ENCODE measurements around the gene C2CD4C.
"Not testable (repeated sequence)": the region's sequence is repeated elsewhere in the genome, so short reads cannot be mapped to it uniquely, and the experiment has no call there.

Gene C2CD4C

DNA sequence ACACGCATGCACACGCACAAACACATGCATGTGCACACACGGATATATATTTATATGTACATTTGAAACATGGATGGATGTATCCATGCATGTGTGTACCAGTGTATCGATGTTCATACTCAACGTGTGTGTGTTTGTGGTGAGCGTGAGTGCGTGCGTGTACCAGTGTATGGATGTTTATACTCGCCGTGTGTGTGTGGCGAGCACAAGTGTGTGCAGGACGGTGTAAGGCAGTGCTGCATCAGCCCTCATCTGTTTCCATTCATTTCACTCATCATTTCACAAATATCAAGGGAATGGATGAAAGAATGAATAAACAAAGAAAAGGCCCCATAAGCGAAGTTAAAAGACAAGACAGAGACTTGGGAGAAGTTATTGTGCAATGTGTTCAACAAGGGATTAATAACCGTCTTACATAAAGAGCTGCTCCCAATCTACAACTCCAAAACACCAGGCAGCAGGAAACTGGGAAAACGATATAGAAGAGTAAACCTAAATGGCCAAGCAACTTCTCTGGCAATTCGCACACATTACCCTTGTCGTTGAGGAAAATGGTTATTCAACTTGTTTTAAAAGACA, 42.7 kb downstream of the C2CD4C start:
- no peak for DNase-seq (ENCODE audit: low read depth in 2 of 2)

GRCh38 chr19:364496-365287, 44.3 kb downstream of the C2CD4C start:
- no peak for DNase-seq (ENCODE audit: low read depth in 2 of 2)

GRCh38 chr19:362683-363082, 46.3 kb downstream of the C2CD4C start:
- DNase-seq (ENCODE audit: low read depth in 2 of 2), result no peak

DNA sequence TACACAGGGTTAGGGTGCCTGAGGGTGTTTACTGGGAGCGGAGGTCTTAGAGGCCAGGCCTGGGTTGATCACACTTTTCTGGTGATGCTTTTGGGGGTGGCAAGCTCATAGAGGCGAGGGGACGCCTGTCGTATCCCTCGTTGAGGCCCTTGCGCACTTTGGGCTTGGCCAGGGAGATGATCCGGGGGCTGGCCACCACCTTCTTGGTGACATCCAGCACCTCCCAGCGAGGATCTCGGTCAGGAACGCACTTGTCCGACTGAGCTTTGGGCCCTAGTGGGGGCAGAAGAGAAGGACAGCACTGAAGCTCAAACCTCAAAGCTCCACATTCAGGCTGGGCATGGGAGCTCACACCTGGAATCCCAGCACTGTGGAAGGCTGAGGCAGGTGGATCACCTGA, 46.8 kb downstream of the C2CD4C start:
- no peak for DNase-seq (ENCODE audit: low read depth in 2 of 2)

DNA sequence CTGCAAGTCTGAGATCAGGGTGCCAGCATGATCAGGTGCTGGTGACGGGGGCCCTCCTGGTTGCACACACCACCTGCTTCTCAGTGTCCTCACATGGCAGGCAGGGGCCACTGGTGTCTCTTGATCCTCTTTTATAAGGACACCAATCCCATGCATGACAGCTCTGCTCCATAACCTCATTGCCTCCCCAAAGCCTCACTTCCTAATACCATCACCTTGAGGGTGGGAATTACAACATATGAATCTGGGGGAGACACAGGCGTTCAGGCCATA, 49.4 kb downstream of the C2CD4C start:
- DNase-seq (ENCODE audit: low read depth in 2 of 2), result no peak

DNA sequence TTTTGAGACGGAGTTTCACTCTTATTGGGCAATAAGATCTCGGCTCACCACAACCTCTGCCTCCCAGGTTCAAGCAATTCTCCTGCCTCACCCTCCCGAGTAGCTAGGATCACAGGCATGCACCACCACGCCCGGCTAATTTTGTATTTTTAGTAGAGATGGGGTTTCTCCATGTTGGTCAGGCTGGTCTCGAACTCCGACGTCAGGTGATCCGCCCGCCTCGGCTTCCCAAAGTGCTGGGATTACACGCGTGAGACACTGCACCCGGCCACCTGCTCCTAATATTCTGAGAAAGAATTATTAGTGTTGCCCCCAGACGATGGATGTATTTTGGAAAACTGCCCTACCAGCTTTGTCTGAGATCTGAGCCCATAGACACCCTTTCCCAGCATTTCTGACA, 53.4 kb downstream of the C2CD4C start:
- not testable (repeated sequence) for DNase-seq (ENCODE audit: low read depth in 2 of 2)
